Hindlimb muscle (tissue), 1 donor: ENCODE results near the gene KHDRBS1. TPM values are rescaled to one million over a fixed set of nuclear protein-coding genes. Genes with fewer than 3 reads are reported as not detected.
"Not testable (repeated sequence)": the region's sequence is repeated elsewhere in the genome, so short reads cannot be mapped to it uniquely, and the experiment has no call there.

ENCODE experiments used
- DNase-seq: peaks from one replicate; pipeline ENCODE4 v3.0.0-alpha.2; 2013
- polyA plus RNA-seq: library from polyadenylated mRNA; unstranded; fragments of 120-200 nt; gene quantifications from one replicate; pipeline ENCODE4 v1.2.1, GENCODE V29; 2013; ENCODE audit not compliant: insufficient read length

Gene KHDRBS1
- polyA plus RNA-seq, 1 donor: 138 TPM

DNA sequence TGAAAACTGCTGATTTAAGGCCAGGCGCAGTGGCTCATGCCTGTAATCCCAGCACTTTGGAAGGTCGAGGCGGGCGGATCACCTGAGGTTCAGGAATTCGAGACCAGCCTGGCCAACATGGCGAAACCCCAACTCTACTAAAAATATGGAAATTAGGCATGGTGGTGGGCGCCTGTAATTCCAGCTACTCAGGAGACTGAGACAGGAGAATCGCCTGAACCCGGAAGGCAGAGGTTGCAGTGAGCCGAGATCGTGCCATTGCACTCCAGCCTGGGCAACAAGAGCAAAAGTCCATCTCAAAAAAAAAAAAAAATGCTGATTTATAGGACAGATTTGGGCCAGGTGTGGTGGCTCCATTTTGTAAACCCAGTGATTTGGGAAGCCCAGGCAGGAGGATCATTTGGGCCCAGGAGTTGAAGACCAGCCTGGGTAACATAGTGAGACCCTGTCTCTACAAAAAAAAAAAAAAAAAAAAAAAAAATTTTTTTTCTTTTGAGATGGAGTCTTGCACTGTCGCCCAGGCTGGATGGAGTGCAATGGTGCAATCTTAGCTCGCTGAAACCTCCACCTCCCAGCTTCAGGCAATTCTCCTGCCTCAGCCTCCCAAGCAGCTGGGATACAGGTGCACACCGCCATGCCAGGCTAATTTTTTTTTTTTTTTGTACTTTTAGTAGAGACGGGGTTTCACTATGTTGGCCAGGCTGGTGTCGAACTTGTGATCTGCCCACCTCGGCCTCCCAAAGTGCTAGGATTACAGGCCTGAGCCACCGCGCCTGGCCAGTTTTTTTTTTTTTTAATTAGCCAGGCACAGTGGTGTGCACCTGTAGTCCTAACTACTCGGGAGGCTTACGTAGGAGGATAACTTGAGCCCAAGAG is 52.2 kb downstream of the KHDRBS1 start:
- DNase-seq: not testable (repeated sequence)

- DNase-seq: peak; percentile 66
Measured at GRCh38 chr1:32066489-32066873, 52.8 kb downstream of the KHDRBS1 start.

GRCh38 chr1:32068957-32069588 is 55.4 kb downstream of the KHDRBS1 start:
- DNase-seq: no peak

GRCh38 chr1:32071758-32072621 is 58.3 kb downstream of the KHDRBS1 start:
- no peak for DNase-seq

GRCh38 chr1:32072622-32073298 is 59.1 kb downstream of the KHDRBS1 start, which contains the start of gene TMEM39B:
Gene TMEM39B, plus strand, starts transcription at chr1:32072939. Its CDS starts 109 bp downstream, at chr1:32073048.
- peak; percentile 97 for DNase-seq

- DNase-seq: no peak
Measured at GRCh38 chr1:32073299-32074229, 59.9 kb downstream of the KHDRBS1 start.

GRCh38 chr1:32074841-32075240 is 61.2 kb downstream of the KHDRBS1 start:
- no peak for DNase-seq

DNA sequence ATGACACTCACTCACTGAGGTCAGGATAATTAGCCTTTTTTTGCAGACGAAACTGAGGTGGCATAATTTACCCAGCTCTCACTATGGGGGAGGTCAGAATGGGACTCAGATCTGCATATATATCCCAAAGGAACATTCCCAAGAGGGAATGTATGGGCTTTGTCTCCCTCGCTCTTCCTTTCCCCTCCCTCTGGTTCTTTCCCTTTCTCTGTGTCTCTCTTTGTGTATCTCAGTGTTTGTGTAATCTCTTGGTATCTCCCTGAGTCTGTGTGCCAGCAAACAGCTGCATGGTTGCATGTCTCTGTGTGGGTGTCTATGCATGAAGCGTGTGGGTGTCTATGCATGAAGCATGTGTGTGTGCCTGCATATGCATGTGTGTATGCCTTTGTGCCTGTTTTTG is 63.8 kb downstream of the KHDRBS1 start:
- no peak for DNase-seq

DNA sequence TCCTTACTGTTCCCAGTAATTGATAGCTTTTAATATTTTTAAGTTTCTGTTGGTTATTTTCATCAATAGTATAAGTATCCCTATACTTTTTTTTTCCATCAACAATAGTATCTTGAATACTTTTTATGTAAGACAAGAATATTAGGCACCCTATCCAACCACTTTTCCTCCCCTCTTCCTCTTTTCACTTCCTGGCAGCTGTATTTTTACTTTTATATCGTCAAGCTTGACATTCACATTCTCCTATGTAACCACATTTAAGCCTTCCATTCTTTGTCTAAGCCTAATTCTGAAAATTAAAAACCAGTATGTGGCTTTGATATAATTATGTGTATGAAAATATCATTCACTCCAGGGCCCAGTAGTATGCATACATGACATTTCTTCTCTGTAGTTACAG is 68.4 kb downstream of the KHDRBS1 start:
- no peak for DNase-seq

GRCh38 chr1:32086381-32086780 is 72.7 kb downstream of the KHDRBS1 start:
- not testable (repeated sequence) for DNase-seq

GRCh38 chr1:32091176-32091575 is 77.5 kb downstream of the KHDRBS1 start:
- no peak for DNase-seq

DNA sequence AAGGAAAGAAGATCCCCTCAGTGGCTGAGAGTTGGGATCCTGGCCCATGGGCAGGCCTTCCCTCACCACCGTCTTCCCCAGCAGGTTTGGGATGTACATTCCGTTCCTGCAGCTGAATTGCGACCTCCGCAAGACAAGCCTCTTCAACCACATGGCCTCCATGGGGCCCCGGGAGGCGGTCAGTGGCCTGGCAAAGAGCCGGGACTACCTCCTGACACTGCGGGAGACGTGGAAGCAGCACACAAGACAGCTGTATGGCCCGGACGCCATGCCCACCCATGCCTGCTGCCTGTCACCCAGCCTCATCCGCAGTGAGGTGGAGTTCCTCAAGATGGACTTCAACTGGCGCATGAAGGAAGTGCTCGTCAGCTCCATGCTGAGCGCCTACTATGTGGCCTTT is 77.9 kb downstream of the KHDRBS1 start:
- no peak for DNase-seq

Other genes with a start within 250 kb of the KHDRBS1 start
- 17.6 TPM for gene ADGRB2, start 249.5 kb upstream of the KHDRBS1 start, polyA plus RNA-seq
- gene SPOCD1, start 197.8 kb upstream of the KHDRBS1 start, polyA plus RNA-seq: 0.52 TPM
- gene PTP4A2, start 75.5 kb upstream of the KHDRBS1 start, polyA plus RNA-seq: 205 TPM
- gene TMEM39B, start 59.1 kb downstream of the KHDRBS1 start, polyA plus RNA-seq: 15.8 TPM
- gene KPNA6, start 94.2 kb downstream of the KHDRBS1 start, polyA plus RNA-seq: 25.6 TPM
- 30.8 TPM for gene TXLNA, start 165.8 kb downstream of the KHDRBS1 start, polyA plus RNA-seq
- 44.2 TPM for gene CCDC28B, start 186.7 kb downstream of the KHDRBS1 start, polyA plus RNA-seq
- gene IQCC, start 191.8 kb downstream of the KHDRBS1 start, polyA plus RNA-seq: 3.8 TPM
- gene DCDC2B, start 195.2 kb downstream of the KHDRBS1 start, polyA plus RNA-seq: 0.67 TPM
- gene TMEM234, start 208.5 kb downstream of the KHDRBS1 start, polyA plus RNA-seq: 11.3 TPM
- 149 TPM for gene EIF3I, start 208.5 kb downstream of the KHDRBS1 start, polyA plus RNA-seq
- gene FAM167B, start 233.4 kb downstream of the KHDRBS1 start, polyA plus RNA-seq: 7.6 TPM
- gene LCK, start 237.4 kb downstream of the KHDRBS1 start, polyA plus RNA-seq: 0.89 TPM